Measurements from ENCODE around the gene NCCRP1.
"Not testable (repeated sequence)": the region's sequence is repeated elsewhere in the genome, so short reads cannot be mapped to it uniquely, and the experiment has no call there.

NCCRP1 gene

GRCh38 chr19:39209196-39209595 lies 12.4 kb downstream of the NCCRP1 start:
- DNase-seq = no peak

- DNase-seq = no peak
Measured at GRCh38 chr19:39211731-39212374, 15.1 kb downstream of the NCCRP1 start.

- DNase-seq = peak; percentile 39 to 55
Measured at GRCh38 chr19:39212375-39212742, 15.6 kb downstream of the NCCRP1 start.

- DNase-seq = not testable (repeated sequence)
Measured at GRCh38 chr19:39215323-39215722, 18.6 kb downstream of the NCCRP1 start.

GRCh38 chr19:39217094-39217493 lies 20.3 kb downstream of the NCCRP1 start:
- DNase-seq = no peak

GRCh38 chr19:39218230-39219007 lies 21.7 kb downstream of the NCCRP1 start:
- no peak for DNase-seq

GRCh38 chr19:39219108-39219507 lies 22.3 kb downstream of the NCCRP1 start:
- not testable (repeated sequence) for DNase-seq

- DNase-seq = no peak
Measured at GRCh38 chr19:39223703-39224279, 27.0 kb downstream of the NCCRP1 start.

GRCh38 chr19:39224910-39225309 lies 28.1 kb downstream of the NCCRP1 start:
- DNase-seq = no peak

- DNase-seq = no peak
Measured at GRCh38 chr19:39230096-39230764, 33.5 kb downstream of the NCCRP1 start.

GRCh38 chr19:39232708-39233107 lies 35.9 kb downstream of the NCCRP1 start:
- no peak for DNase-seq

- peak in 1 of 2 experiments; percentile 3 for DNase-seq
Measured at GRCh38 chr19:39236527-39236926, 39.8 kb downstream of the NCCRP1 start.

- peak; percentile 50 to 54 for DNase-seq
Measured at GRCh38 chr19:39237200-39238184, 40.7 kb downstream of the NCCRP1 start.

- no peak for DNase-seq
Measured at GRCh38 chr19:39238209-39238608, 41.4 kb downstream of the NCCRP1 start.

GRCh38 chr19:39238944-39239343 lies 42.2 kb downstream of the NCCRP1 start:
- no peak for DNase-seq

GRCh38 chr19:39240421-39240820 lies 43.7 kb downstream of the NCCRP1 start:
- DNase-seq = no peak

- not testable (repeated sequence) for DNase-seq
Measured at GRCh38 chr19:39243741-39244140, 47.0 kb downstream of the NCCRP1 start.

- not testable (repeated sequence) for DNase-seq
Measured at GRCh38 chr19:39244410-39245100, 47.8 kb downstream of the NCCRP1 start, which contains the start of gene IFNL3. TSS of gene IFNL3 (minus strand) at chr19:39245006. CDS start at chr19:39244967, 39 bp downstream.

GRCh38 chr19:39245166-39245565 lies 48.4 kb downstream of the NCCRP1 start:
- not testable (repeated sequence) for DNase-seq

GRCh38 chr19:39246951-39247669 lies 50.3 kb downstream of the NCCRP1 start:
- peak in 1 of 2 experiments; percentile 43 for DNase-seq
